ENCODE results near the gene SPTBN1. TPM values are rescaled to one million over a fixed set of nuclear protein-coding genes. Genes with fewer than 3 reads are reported as not detected.

SPTBN1 gene
- total and polyA plus RNA-seq, 7 experiments from 2014 or later, result 43.3 to 207 (median 171) TPM

- H3K4me1 ChIP-seq (ENCODE audit: control insufficient read depth in 2 of 2, insufficient read depth in 2 of 2, low read length in 2 of 2), result peaks cover 0 to 16% of the 10 kb centered on the region in 2 donors
- Mint-ChIP-seq H3K4me3 (peak overlapping the region; percentile 3 to 63 (median 48)), H3K9me3 (no peaks in the 10 kb centered on the region), H3K4me1 (peaks cover 25 to 76% (median 57%) of the 10 kb centered on the region in 7 donors), H3K27ac (peak overlapping the region; percentile 74 to 93 (median 88)), H3K27me3 (no peaks in the 10 kb centered on the region), H3K36me3 (peaks cover 24 to 62% (median 38%) of the 10 kb centered on the region in 5 donors)
- peak overlapping the region; percentile 45 for H3K27ac ChIP-seq (ENCODE audit: low read depth, low read length)
- peaks cover 37 to 88% (median 48%) of the 10 kb centered on the region in 3 experiments for H3K36me3 ChIP-seq (ENCODE audit: control insufficient read depth in 2 of 3, insufficient read depth in 3 of 3, low read length in 3 of 3)
- H3K4me3 ChIP-seq (ENCODE audit: low read length), result no peak overlapping the region
- intact Hi-C loops (cut with micrococcal nuclease), result loop anchor here (1.0 to 5.0 kb wide), 6 partner anchors 16 to 113 kb away; no protein-coding TSS in a partner anchor
- peak in 7 of 9 donors; percentile 20 to 55 (median 43) for DNase-seq
- H3K9me3 ChIP-seq (ENCODE audit: control insufficient read depth in 2 of 3, low read length in 3 of 3), result no peaks in the 10 kb centered on the region
- H3K27me3 ChIP-seq (ENCODE audit: control insufficient read depth in 2 of 2, insufficient read depth in 2 of 2, low read length in 2 of 2), result no peaks in the 10 kb centered on the region
- POLR2A ChIA-PET, result interaction anchor here (0.8 to 1.3 kb wide), 3 partner anchors 10 to 77 kb away, joined by 3 to 8 read pairs (median 4); no protein-coding TSS in a partner anchor
- CTCF ChIA-PET, result interaction anchor here (0.6 to 2.1 kb wide), 7 partner anchors 11 to 111 kb away, joined by 3 to 11 read pairs (median 4); no protein-coding TSS in a partner anchor
- peak; percentile 84 for ATAC-seq
These were observed 178.7 kb downstream of the SPTBN1 start for GRCh38 chr2:54634564-54635511.

DNA sequence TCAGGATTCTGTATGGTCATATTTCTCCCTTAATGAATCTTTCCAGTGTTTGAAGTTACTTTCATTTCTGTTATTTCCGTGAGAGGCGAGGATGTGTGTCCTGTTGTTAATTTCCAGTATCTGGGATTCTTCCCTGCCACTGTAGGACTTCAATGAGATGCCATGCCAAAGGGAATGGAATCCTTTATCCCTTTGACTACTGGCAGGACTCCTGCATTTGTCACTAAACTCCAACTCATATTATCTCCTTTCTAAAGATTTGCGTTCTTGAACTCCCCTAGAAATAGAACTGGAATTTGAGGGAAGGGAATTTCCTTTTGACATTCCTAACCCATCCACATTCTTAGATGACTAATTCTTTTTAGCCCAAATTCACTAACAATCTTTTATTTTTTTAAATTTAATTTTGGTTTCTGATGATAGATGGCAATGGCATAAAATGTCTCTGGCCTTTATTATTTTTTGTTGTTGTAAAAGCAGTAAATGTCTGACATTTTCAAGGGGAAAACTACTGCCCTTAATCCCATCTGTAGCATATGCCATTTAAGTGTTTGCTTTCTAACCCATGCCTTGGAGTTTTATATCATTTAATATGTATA, 179.5 kb downstream of the SPTBN1 start:
- intact Hi-C loops (cut with micrococcal nuclease), result loop anchor here in 1 of 2 donors (2.0 kb wide), 2 partner anchors 17 to 77 kb away; no protein-coding TSS in a partner anchor
- H3K4me3 Mint-ChIP-seq, result peak overlapping the region in 1 of 10 donors; percentile 4
- H3K9me3 ChIP-seq (ENCODE audit: control insufficient read depth in 2 of 3, low read length in 3 of 3), result no peaks in the 10 kb centered on the region
- CTCF ChIA-PET, result interaction anchor here (1.0 kb wide), 1 partner anchor 31 kb away, joined by 3 read pairs; no protein-coding TSS in a partner anchor
- peak overlapping the region; percentile 45 for H3K27ac ChIP-seq (ENCODE audit: low read depth, low read length)
- no peaks in the 10 kb centered on the region for H3K27me3 ChIP-seq (ENCODE audit: control insufficient read depth in 2 of 2, insufficient read depth in 2 of 2, low read length in 2 of 2)
- no peaks in the 10 kb centered on the region for H3K27me3 Mint-ChIP-seq
- H3K36me3 ChIP-seq (ENCODE audit: control insufficient read depth in 2 of 3, insufficient read depth in 3 of 3, low read length in 3 of 3), result peaks cover 30 to 87% (median 47%) of the 10 kb centered on the region in 3 experiments
- H3K4me1 ChIP-seq (ENCODE audit: control insufficient read depth in 2 of 2, insufficient read depth in 2 of 2, low read length in 2 of 2), result peaks cover 0 to 16% of the 10 kb centered on the region in 2 donors
- H3K27ac Mint-ChIP-seq, result peak overlapping the region in 8 of 9 donors; percentile 74 to 93 (median 86)
- POLR2A ChIA-PET, result no interaction called here
- H3K4me3 ChIP-seq (ENCODE audit: low read length), result no peak overlapping the region
- peaks cover 25 to 77% (median 57%) of the 10 kb centered on the region in 7 donors for H3K4me1 Mint-ChIP-seq
- no peak for ATAC-seq
- peaks cover 20 to 59% (median 34%) of the 10 kb centered on the region in 5 donors for H3K36me3 Mint-ChIP-seq
- DNase-seq, result no peak
- no peaks in the 10 kb centered on the region for H3K9me3 Mint-ChIP-seq

DNA sequence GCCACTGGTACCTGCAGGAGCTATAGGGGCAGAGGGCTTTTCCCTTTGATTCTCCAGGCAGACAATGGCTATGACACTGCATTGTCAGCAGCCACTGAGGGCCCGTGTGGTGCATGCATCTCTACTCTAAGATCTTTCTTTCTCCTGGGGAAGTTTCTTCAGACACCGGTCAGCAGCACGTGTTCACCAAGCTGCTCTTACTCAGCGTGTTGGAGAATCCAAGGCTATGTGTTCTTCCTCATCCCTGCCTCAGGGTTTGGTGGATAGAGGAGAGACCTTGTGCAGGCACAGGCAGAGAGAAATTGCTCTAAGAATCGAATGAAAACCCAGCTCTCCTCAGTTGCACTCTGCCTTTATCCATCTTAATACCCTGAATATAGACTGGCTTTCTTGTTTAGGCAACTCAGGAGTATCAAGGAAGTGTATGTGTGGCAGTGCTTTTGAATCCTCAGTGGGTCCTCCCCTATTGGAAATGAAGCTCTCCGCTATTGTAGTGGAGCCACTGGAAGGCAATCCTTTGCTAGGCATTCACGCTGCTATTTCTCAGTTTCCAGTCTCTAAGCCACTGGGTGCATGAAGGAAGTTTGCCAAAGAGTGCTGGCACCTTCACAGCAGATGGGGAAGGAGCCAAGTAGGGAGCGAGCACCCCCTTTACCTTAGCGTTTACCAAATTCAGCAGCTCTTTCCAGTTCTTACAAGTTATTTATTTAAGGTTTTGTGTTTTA, 180.4 kb downstream of the SPTBN1 start:
- Histone ChIP-seq H3K27ac (ENCODE audit: low read depth, low read length) (no peak overlapping the region), H3K4me3 (ENCODE audit: low read length) (no peak overlapping the region), H3K9me3 (ENCODE audit: control insufficient read depth in 2 of 3, low read length in 3 of 3) (no peaks in the 10 kb centered on the region), H3K4me1 (ENCODE audit: control insufficient read depth in 2 of 2, insufficient read depth in 2 of 2, low read length in 2 of 2) (peaks cover 0 to 16% of the 10 kb centered on the region in 2 donors), H3K36me3 (ENCODE audit: control insufficient read depth in 2 of 3, insufficient read depth in 3 of 3, low read length in 3 of 3) (peaks cover 22 to 83% (median 39%) of the 10 kb centered on the region in 3 experiments), H3K27me3 (ENCODE audit: control insufficient read depth in 2 of 2, insufficient read depth in 2 of 2, low read length in 2 of 2) (no peaks in the 10 kb centered on the region)
- ChIA-PET POLR2A (no interaction called here), CTCF (interaction anchor here (0.7 kb wide), 1 partner anchor 18 kb away, joined by 3 read pairs; no protein-coding TSS in a partner anchor)
- Mint-ChIP-seq H3K9me3 (no peaks in the 10 kb centered on the region), H3K27ac (peak overlapping the region in 8 of 9 donors; percentile 3 to 81 (median 46)), H3K27me3 (no peaks in the 10 kb centered on the region), H3K36me3 (peaks cover 19 to 58% (median 33%) of the 10 kb centered on the region in 5 donors), H3K4me3 (no peak overlapping the region), H3K4me1 (peaks cover 28 to 80% (median 62%) of the 10 kb centered on the region in 7 donors)
- no peak for DNase-seq
- no peak for ATAC-seq
- intact Hi-C loops (cut with micrococcal nuclease), result no loop called here

DNA sequence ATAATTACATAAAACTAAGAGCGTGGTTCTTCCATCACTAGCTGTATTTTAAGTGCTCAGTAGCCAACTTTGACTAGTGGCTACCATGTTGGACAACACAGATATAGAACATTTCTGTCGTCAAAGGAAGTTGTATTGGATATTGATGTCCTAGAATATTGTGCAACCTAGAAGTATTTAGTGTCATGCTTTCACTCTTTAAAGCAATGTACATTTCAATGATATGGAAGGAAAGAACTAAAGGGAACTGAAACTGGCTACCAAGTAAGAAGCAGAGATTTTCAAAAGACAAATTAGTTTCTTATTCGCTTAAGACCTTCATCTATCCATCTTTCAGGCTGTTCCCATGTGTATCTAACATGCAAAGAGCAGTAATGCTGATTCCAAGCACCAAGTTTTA, 182.0 kb downstream of the SPTBN1 start:
- H3K27ac ChIP-seq (ENCODE audit: low read depth, low read length), result no peak overlapping the region
- POLR2A ChIA-PET, result interaction anchor here (1.1 kb wide), 1 partner anchor 79 kb away, joined by 3 read pairs; no protein-coding TSS in a partner anchor
- CTCF ChIA-PET, result no interaction called here

GRCh38 chr2:54638774-54639187, 182.7 kb downstream of the SPTBN1 start:
- no peaks in the 10 kb centered on the region for H3K27me3 ChIP-seq (ENCODE audit: control insufficient read depth in 2 of 2, insufficient read depth in 2 of 2, low read length in 2 of 2)
- peaks cover 0 to 10% of the 10 kb centered on the region in 2 donors for H3K4me1 ChIP-seq (ENCODE audit: control insufficient read depth in 2 of 2, insufficient read depth in 2 of 2, low read length in 2 of 2)
- POLR2A ChIA-PET, result interaction anchor here (1.1 kb wide), 1 partner anchor 80 kb away, joined by 3 read pairs; no protein-coding TSS in a partner anchor
- Mint-ChIP-seq H3K27me3 (no peaks in the 10 kb centered on the region), H3K4me3 (no peak overlapping the region), H3K27ac (peak overlapping the region in 8 of 9 donors; percentile 46 to 76 (median 64)), H3K9me3 (no peaks in the 10 kb centered on the region), H3K36me3 (peaks cover 14 to 59% (median 40%) of the 10 kb centered on the region in 5 donors), H3K4me1 (peaks cover 25 to 68% (median 50%) of the 10 kb centered on the region in 7 donors)
- intact Hi-C loops (cut with micrococcal nuclease), result no loop called here
- DNase-seq, result no peak
- ATAC-seq, result no peak
- H3K9me3 ChIP-seq (ENCODE audit: control insufficient read depth in 2 of 3, low read length in 3 of 3), result no peaks in the 10 kb centered on the region
- H3K27ac ChIP-seq (ENCODE audit: low read depth, low read length), result no peak overlapping the region
- no peak overlapping the region for H3K4me3 ChIP-seq (ENCODE audit: low read length)
- CTCF ChIA-PET, result interaction anchor here (0.6 to 0.8 kb wide), 2 partner anchors 13 to 141 kb away, joined by 3 read pairs; no protein-coding TSS in a partner anchor
- peaks cover 21 to 79% (median 35%) of the 10 kb centered on the region in 3 experiments for H3K36me3 ChIP-seq (ENCODE audit: control insufficient read depth in 2 of 3, insufficient read depth in 3 of 3, low read length in 3 of 3)

More for the DNA sequence above, 182.0 kb downstream of the SPTBN1 start:
- peaks cover 19 to 79% (median 38%) of the 10 kb centered on the region in 3 experiments for H3K36me3 ChIP-seq (ENCODE audit: control insufficient read depth in 2 of 3, insufficient read depth in 3 of 3, low read length in 3 of 3)
- no peaks in the 10 kb centered on the region for H3K9me3 ChIP-seq (ENCODE audit: control insufficient read depth in 2 of 3, low read length in 3 of 3)
- H3K4me1 Mint-ChIP-seq, result peaks cover 30 to 75% (median 57%) of the 10 kb centered on the region in 7 donors
- peaks cover 0 to 16% of the 10 kb centered on the region in 2 donors for H3K4me1 ChIP-seq (ENCODE audit: control insufficient read depth in 2 of 2, insufficient read depth in 2 of 2, low read length in 2 of 2)
- H3K27me3 Mint-ChIP-seq, result no peaks in the 10 kb centered on the region
- ATAC-seq, result no peak
- H3K27ac Mint-ChIP-seq, result peak overlapping the region in 4 of 9 donors; percentile 33 to 68 (median 50)
- no peaks in the 10 kb centered on the region for H3K27me3 ChIP-seq (ENCODE audit: control insufficient read depth in 2 of 2, insufficient read depth in 2 of 2, low read length in 2 of 2)
- intact Hi-C loops (cut with micrococcal nuclease), result no loop called here
- H3K9me3 Mint-ChIP-seq, result no peaks in the 10 kb centered on the region
- H3K36me3 Mint-ChIP-seq, result peaks cover 14 to 60% (median 38%) of the 10 kb centered on the region in 5 donors
- DNase-seq, result no peak
- no peak overlapping the region for H3K4me3 ChIP-seq (ENCODE audit: low read length)
- no peak overlapping the region for H3K4me3 Mint-ChIP-seq

All from naive thymus-derived CD4-positive, alpha-beta T cell (primary cell).